ENCODE data around the gene MCC.

MCC gene

GRCh38 chr5:113520899-113521298 is 32.6 kb upstream of the MCC start:
- no peak overlapping the region for H3K4me3 ChIP-seq (ENCODE audit: low read length)
- DNase-seq (ENCODE audit: low read depth), result no peak
- no peak for TF ChIP-seq CTCF (conservative IDR thresholded peaks at IDR 0.05; ENCODE audit: low read length)

- peak; percentile 46 for DNase-seq (ENCODE audit: low read depth)
- no peak for TF ChIP-seq CTCF (conservative IDR thresholded peaks at IDR 0.05; ENCODE audit: low read length)
- H3K4me3 ChIP-seq (ENCODE audit: low read length), result no peak overlapping the region
These were observed 32.2 kb upstream of the MCC start for GRCh38 chr5:113520429-113520828.

- no peak for DNase-seq (ENCODE audit: low read depth)
- no peak overlapping the region for H3K4me3 ChIP-seq (ENCODE audit: low read length)
- no peak for TF ChIP-seq CTCF (conservative IDR thresholded peaks at IDR 0.05; ENCODE audit: low read length)
These were observed 31.2 kb upstream of the MCC start for GRCh38 chr5:113519412-113519811.

GRCh38 chr5:113518884-113519283 is 30.6 kb upstream of the MCC start:
- no peak for TF ChIP-seq CTCF (conservative IDR thresholded peaks at IDR 0.05; ENCODE audit: low read length)

GRCh38 chr5:113514289-113514635 is 26.0 kb upstream of the MCC start:
- no peak for DNase-seq (ENCODE audit: low read depth)
- H3K4me3 ChIP-seq (ENCODE audit: low read length), result peak overlapping the region; percentile 78

More at GRCh38 chr5:113518884-113519283, 30.6 kb upstream of the MCC start:
- DNase-seq (ENCODE audit: low read depth), result no peak
- H3K4me3 ChIP-seq (ENCODE audit: low read length), result no peak overlapping the region

GRCh38 chr5:113513384-113514288 is 25.4 kb upstream of the MCC start, which contains the start of gene YTHDC2:
Gene YTHDC2, plus strand, starts transcription at chr5:113513694. Its CDS starts 202 bp downstream, at chr5:113513896.
- peak; percentile 31 for TF ChIP-seq CTCF (conservative IDR thresholded peaks at IDR 0.05; ENCODE audit: low read length)
- DNase-seq (ENCODE audit: low read depth), result peak; percentile 82
- H3K4me3 ChIP-seq (ENCODE audit: low read length), result peak within 1 kb of the TSS; percentile 78

More at GRCh38 chr5:113514289-113514635, 26.0 kb upstream of the MCC start:
- TF ChIP-seq CTCF (conservative IDR thresholded peaks at IDR 0.05; ENCODE audit: low read length), result no peak

- no peak overlapping the region for H3K4me3 ChIP-seq (ENCODE audit: low read length)
- no peak for TF ChIP-seq CTCF (conservative IDR thresholded peaks at IDR 0.05; ENCODE audit: low read length)
- no peak for DNase-seq (ENCODE audit: low read depth)
These were observed 24.1 kb upstream of the MCC start for GRCh38 chr5:113512341-113512740.

Measured in AG10803 (cell line).